Natural killer cell treated with Interleukin-12 subunit alpha and Interleukin-12 subunit beta and Interleukin-15 and Interleukin-18, amount 100 ng/mL, for 72 hours (primary cell): ENCODE results near the gene FBXO40. TPM values are rescaled to one million over a fixed set of nuclear protein-coding genes. Genes with fewer than 3 reads are reported as not detected.

ENCODE experiments used
- ATAC-seq, 2 donors: fragments of 150-1000 bp; cut with Tn5 transposase in 1 of 2; sonication (Bioruptor Pico), chemical (Tn5 transposase) in 1 of 2; 2 replicates each; pipeline ENCODE4 v1.10.0; 2021
- DNase-seq: peaks from one replicate; pipeline ENCODE4 v3.0.0; 2022; ENCODE audit warnings: low spot score
- H3K27ac Mint-ChIP-seq, 2 donors: 1 replicate in 1 of 2; 2 replicates in 1 of 2; pipeline ENCODE4 v1.8.0; 2022; ENCODE audit warnings: mixed read lengths in 2 of 2, mild to moderate bottlenecking in 1 of 2, moderate library complexity in 1 of 2
- H3K27me3 Mint-ChIP-seq, 2 donors: 1 replicate in 1 of 2; 2 replicates in 1 of 2; pipeline ENCODE4 v1.8.0; 2022; ENCODE audit warnings: mixed read lengths in 2 of 2
- H3K36me3 Mint-ChIP-seq: one replicate; pipeline ENCODE4 v1.8.0; 2022; ENCODE audit warnings: mixed read lengths
- H3K4me1 Mint-ChIP-seq, 2 donors: 1 replicate in 1 of 2; 2 replicates in 1 of 2; pipeline ENCODE4 v1.8.0; 2022; ENCODE audit warnings: low read depth in 2 of 2, mixed read lengths in 2 of 2, mild to moderate bottlenecking in 1 of 2
- H3K4me3 Mint-ChIP-seq: one replicate; pipeline ENCODE4 v1.8.0; 2022; ENCODE audit warnings: mixed read lengths
- H3K9me3 Mint-ChIP-seq: 2 replicates; pipeline ENCODE4 v1.8.0; 2022; ENCODE audit warnings: mixed read lengths
- total RNA-seq, 2 donors: library from RNA; stranded (reverse); gene quantifications; one replicate each; pipeline ENCODE4 v1.2.3, GENCODE V29; 2022

Gene FBXO40
- total RNA-seq, 2 donors from 2014 or later: not detected

GRCh38 chr3:121660356-121661171 lies 67.4 kb downstream of the FBXO40 start, which contains the start of gene HCLS1:
Gene HCLS1, minus strand, starts transcription at chr3:121660903. Its CDS starts 2,556 bp downstream, at chr3:121658347.
- H3K4me1 Mint-ChIP-seq: peaks cover 46 to 52% of the 10 kb centered on the region in 2 donors
- DNase-seq (peak; percentile 71), ATAC-seq (peak; percentile 90 to 92)
- H3K36me3 Mint-ChIP-seq: peaks cover 52% of the 10 kb centered on the region
- peak within 1 kb of the TSS; percentile 91 for H3K4me3 Mint-ChIP-seq
- H3K27me3 Mint-ChIP-seq: no peaks in the 10 kb centered on the region
- no peaks in the 10 kb centered on the region for H3K9me3 Mint-ChIP-seq
- peak within 1 kb of the TSS; percentile 95 to 97 for H3K27ac Mint-ChIP-seq

- Mint-ChIP-seq H3K36me3 (peaks cover 51% of the 10 kb centered on the region), H3K4me1 (peaks cover 41 to 48% of the 10 kb centered on the region in 2 donors)
Measured at GRCh38 chr3:121661376-121661775, 68.2 kb downstream of the FBXO40 start.

GRCh38 chr3:121662742-121663141 lies 69.6 kb downstream of the FBXO40 start:
- no peaks in the 10 kb centered on the region for H3K9me3 Mint-ChIP-seq
- peak overlapping the region in 1 of 2 donors; percentile 27 for H3K27ac Mint-ChIP-seq
- peaks cover 40% of the 10 kb centered on the region for H3K36me3 Mint-ChIP-seq
- no peaks in the 10 kb centered on the region for H3K27me3 Mint-ChIP-seq
- H3K4me3 Mint-ChIP-seq: no peak overlapping the region
- ATAC-seq (no peak), DNase-seq (no peak)
- H3K4me1 Mint-ChIP-seq: peaks cover 30 to 36% of the 10 kb centered on the region in 2 donors

More at GRCh38 chr3:121661376-121661775, 68.2 kb downstream of the FBXO40 start:
- no peaks in the 10 kb centered on the region for H3K9me3 Mint-ChIP-seq
- DNase-seq: no peak
- peak overlapping the region; percentile 91 for H3K4me3 Mint-ChIP-seq
- ATAC-seq: no peak
- peak overlapping the region; percentile 95 to 97 for H3K27ac Mint-ChIP-seq
- no peaks in the 10 kb centered on the region for H3K27me3 Mint-ChIP-seq

GRCh38 chr3:121663171-121663847 lies 70.1 kb downstream of the FBXO40 start:
- DNase-seq (no peak), ATAC-seq (no peak)
- Mint-ChIP-seq H3K9me3 (no peaks in the 10 kb centered on the region), H3K27me3 (no peaks in the 10 kb centered on the region), H3K27ac (peak overlapping the region in 1 of 2 donors; percentile 27), H3K4me1 (peaks cover 25 to 30% of the 10 kb centered on the region in 2 donors), H3K36me3 (peaks cover 34% of the 10 kb centered on the region), H3K4me3 (no peak overlapping the region)

GRCh38 chr3:121665488-121665887 lies 72.3 kb downstream of the FBXO40 start:
- Mint-ChIP-seq H3K36me3 (peaks cover 32% of the 10 kb centered on the region), H3K9me3 (no peaks in the 10 kb centered on the region), H3K27me3 (no peaks in the 10 kb centered on the region), H3K27ac (no peak overlapping the region), H3K4me3 (no peak overlapping the region), H3K4me1 (peaks cover 10 to 15% of the 10 kb centered on the region in 2 donors)
- DNase-seq (no peak), ATAC-seq (no peak)

- no peaks in the 10 kb centered on the region for H3K27me3 Mint-ChIP-seq
- H3K4me1 Mint-ChIP-seq: no peaks in the 10 kb centered on the region
- ATAC-seq (no peak), DNase-seq (no peak)
- H3K4me3 Mint-ChIP-seq: no peak overlapping the region
- H3K36me3 Mint-ChIP-seq: peaks cover 36% of the 10 kb centered on the region
- H3K9me3 Mint-ChIP-seq: no peaks in the 10 kb centered on the region
- H3K27ac Mint-ChIP-seq: no peak overlapping the region
Measured at GRCh38 chr3:121667333-121667732, 74.2 kb downstream of the FBXO40 start.

GRCh38 chr3:121670676-121671075 lies 77.5 kb downstream of the FBXO40 start:
- Mint-ChIP-seq H3K36me3 (peaks cover 36% of the 10 kb centered on the region), H3K9me3 (no peaks in the 10 kb centered on the region), H3K4me3 (no peak overlapping the region), H3K27ac (no peak overlapping the region), H3K4me1 (no peaks in the 10 kb centered on the region), H3K27me3 (no peaks in the 10 kb centered on the region)
- DNase-seq: no peak
- no peak for ATAC-seq

GRCh38 chr3:121677141-121677540 lies 84.0 kb downstream of the FBXO40 start:
- Mint-ChIP-seq H3K27ac (no peak overlapping the region), H3K27me3 (no peaks in the 10 kb centered on the region), H3K4me3 (no peak overlapping the region), H3K36me3 (peaks cover 38% of the 10 kb centered on the region), H3K4me1 (peaks cover 0 to 2% of the 10 kb centered on the region in 2 donors), H3K9me3 (no peaks in the 10 kb centered on the region)
- ATAC-seq (no peak), DNase-seq (no peak)

Other genes with a start within 250 kb of the FBXO40 start
- 10 to 100 TPM; 11.5 to 49.6 TPM for gene POLQ, start 47.4 kb upstream of the FBXO40 start, total RNA-seq
- not detected for gene ARGFX, start 25.4 kb upstream of the FBXO40 start, total RNA-seq
- gene HCLS1, start 67.5 kb downstream of the FBXO40 start, total RNA-seq: 100 to 1,000 TPM; 252 to 297 TPM
- 10 to 100 TPM; 34.9 to 43.5 TPM for gene GOLGB1, start 156.4 kb downstream of the FBXO40 start, total RNA-seq
- gene IQCB1, start 241.7 kb downstream of the FBXO40 start, total RNA-seq: 10 to 100 TPM; 33.1 to 56.7 TPM
- 10 to 100 TPM in 1 of 2 donors, 1 to 10 TPM in 1; 9.6 to 12.9 TPM for gene EAF2, start 241.8 kb downstream of the FBXO40 start, total RNA-seq